ENCODE measurements around the gene BEND3. TPM values are rescaled to one million over a fixed set of nuclear protein-coding genes. Genes with fewer than 3 reads are reported as not detected.
"Not testable (repeated sequence)": the region's sequence is repeated elsewhere in the genome, so short reads cannot be mapped to it uniquely, and the experiment has no call there.

The BEND3 gene
- total RNA-seq, 1 experiment from 2014 or later = 2.2 TPM

- no peak for DNase-seq
- Histone ChIP-seq H3K4me3 (no peak overlapping the region), H3K9me3 (no peaks in the 10 kb centered on the region), H3K36me3 (no peaks in the 10 kb centered on the region), H3K27me3 (no peaks in the 10 kb centered on the region)
These were observed 93.7 kb downstream of the BEND3 start for GRCh38 chr6:107021446-107022185.

- Histone ChIP-seq H3K27me3 (no peaks in the 10 kb centered on the region), H3K36me3 (no peaks in the 10 kb centered on the region), H3K9me3 (no peaks in the 10 kb centered on the region), H3K4me3 (no peak overlapping the region)
- DNase-seq = no peak
These were observed 95.1 kb downstream of the BEND3 start for GRCh38 chr6:107020239-107020638.

DNA sequence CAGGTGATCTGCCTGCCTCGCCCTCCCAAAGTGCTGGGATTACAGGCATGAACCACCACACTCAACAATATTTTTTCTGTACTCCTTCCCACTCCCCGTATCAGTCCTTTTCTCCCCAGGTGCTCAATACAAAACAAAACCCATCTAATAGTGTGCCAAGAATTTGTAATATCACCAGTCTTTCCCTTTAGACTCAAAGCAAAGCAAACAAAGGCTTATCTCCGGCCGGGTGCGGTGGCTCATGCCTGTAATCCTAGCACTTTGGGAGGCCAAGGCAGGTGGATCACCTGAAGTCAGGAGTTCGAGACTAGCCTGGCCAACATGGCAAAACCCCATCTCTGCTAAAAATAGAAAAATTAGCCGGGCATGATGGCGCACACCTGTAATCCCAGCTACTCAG lies 95.7 kb downstream of the BEND3 start:
- H3K4me3 ChIP-seq, DNase-seq, H3K36me3 ChIP-seq, H3K9me3 ChIP-seq, H3K27me3 ChIP-seq: not testable (repeated sequence)

DNA sequence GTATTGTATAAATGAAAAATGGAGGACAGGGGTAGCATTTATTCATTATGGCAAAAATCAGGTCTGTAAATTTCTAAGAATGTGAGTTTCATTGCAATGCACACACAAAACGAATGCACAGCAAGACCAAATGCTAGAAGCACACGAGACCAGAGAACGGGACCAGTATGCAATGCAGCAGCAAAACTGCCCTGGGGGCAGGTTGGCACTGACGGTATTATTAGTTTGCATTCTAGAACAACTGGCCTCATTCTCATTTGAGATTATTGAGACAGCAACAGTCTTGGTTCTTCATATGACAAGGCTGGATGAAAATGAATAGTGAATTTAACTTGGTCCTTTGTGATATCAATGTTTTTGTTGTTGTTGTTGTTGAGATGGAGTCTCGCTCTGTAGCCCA lies 96.3 kb downstream of the BEND3 start:
- Histone ChIP-seq H3K4me3 (no peak overlapping the region), H3K9me3 (no peaks in the 10 kb centered on the region), H3K36me3 (no peaks in the 10 kb centered on the region), H3K27me3 (no peaks in the 10 kb centered on the region)
- DNase-seq = no peak

Other genes with a start within 250 kb of the BEND3 start
- gene CD24, start 140.8 kb downstream of the BEND3 start, total RNA-seq (2014; rRNA removed; shearing (Covaris generic); ENCODE audit: low replicate concordance) = 0.30 and 1.7 TPM in 2 replicates
- 22.9 and 23.6 TPM in 2 replicates for gene MTRES1, start 87.3 kb downstream of the BEND3 start, total RNA-seq (2014; rRNA removed; shearing (Covaris generic); ENCODE audit: low replicate concordance)

Data from MG63 (cell line).